Measurements from ENCODE around the gene PFKL. TPM values are rescaled to one million over a fixed set of nuclear protein-coding genes. Genes with fewer than 3 reads are reported as not detected.

The PFKL gene
- total RNA-seq, 1 experiment from 2014 or later: 90.2 TPM

GRCh38 chr21:44363278-44363677 lies 63.4 kb downstream of the PFKL start:
- no peak for TF ChIP-seq CTCF (IDR thresholded peaks at IDR 0.05; ENCODE audit: unreplicated experiment)
- POLR2A ChIA-PET: no interaction called here
- Mint-ChIP-seq H3K27ac (ENCODE audit: low read depth, unreplicated experiment) (no peak overlapping the region), H3K9me3 (ENCODE audit: unreplicated experiment) (no peaks in the 10 kb centered on the region), H3K36me3 (ENCODE audit: insufficient read depth, unreplicated experiment) (no peaks in the 10 kb centered on the region), H3K4me1 (ENCODE audit: insufficient read depth, unreplicated experiment) (no peaks in the 10 kb centered on the region), H3K27me3 (ENCODE audit: insufficient read depth, unreplicated experiment) (no peaks in the 10 kb centered on the region), H3K4me3 (ENCODE audit: unreplicated experiment) (no peak overlapping the region)
- CTCF ChIA-PET: no interaction called here
- intact Hi-C loops (cut with micrococcal nuclease): no loop called here
- no peak for DNase-seq (ENCODE audit: unreplicated experiment)
- BruUV-seq (replicated peaks): no TSS peak

GRCh38 chr21:44364151-44365053 lies 64.5 kb downstream of the PFKL start:
- Mint-ChIP-seq H3K27me3 (ENCODE audit: insufficient read depth, unreplicated experiment) (no peaks in the 10 kb centered on the region), H3K4me3 (ENCODE audit: unreplicated experiment) (no peak overlapping the region), H3K36me3 (ENCODE audit: insufficient read depth, unreplicated experiment) (no peaks in the 10 kb centered on the region), H3K27ac (ENCODE audit: low read depth, unreplicated experiment) (no peak overlapping the region), H3K4me1 (ENCODE audit: insufficient read depth, unreplicated experiment) (no peaks in the 10 kb centered on the region), H3K9me3 (ENCODE audit: unreplicated experiment) (no peaks in the 10 kb centered on the region)
- BruUV-seq (replicated peaks): no TSS peak
- ChIA-PET POLR2A (interaction anchor here (0.6 to 0.7 kb wide), 2 partner anchors 21 to 1619 kb away, joined by 3 to 4 read pairs; no protein-coding TSS in a partner anchor), CTCF (interaction anchor here (0.7 kb wide), 1 partner anchor 1439 kb away, joined by 3 read pairs; no protein-coding TSS in a partner anchor)
- no peak for TF ChIP-seq CTCF (IDR thresholded peaks at IDR 0.05; ENCODE audit: unreplicated experiment)
- no peak for DNase-seq (ENCODE audit: unreplicated experiment)
- intact Hi-C loops (cut with micrococcal nuclease): no loop called here

- no peak for TF ChIP-seq CTCF (IDR thresholded peaks at IDR 0.05; ENCODE audit: unreplicated experiment)
Observed at GRCh38 chr21:44365251-44365966, 65.6 kb downstream of the PFKL start.

GRCh38 chr21:44365967-44366585 lies 66.2 kb downstream of the PFKL start:
- POLR2A ChIA-PET: interaction anchor here (0.6 kb wide), 1 partner anchor 26 kb away, joined by 3 read pairs; no protein-coding TSS in a partner anchor
- no peaks in the 10 kb centered on the region for H3K4me1 Mint-ChIP-seq (ENCODE audit: insufficient read depth, unreplicated experiment)
- no peak for TF ChIP-seq CTCF (IDR thresholded peaks at IDR 0.05; ENCODE audit: unreplicated experiment)
- no peaks in the 10 kb centered on the region for H3K36me3 Mint-ChIP-seq (ENCODE audit: insufficient read depth, unreplicated experiment)
- intact Hi-C loops (cut with micrococcal nuclease): no loop called here
- DNase-seq (ENCODE audit: unreplicated experiment): no peak
- H3K9me3 Mint-ChIP-seq (ENCODE audit: unreplicated experiment): no peaks in the 10 kb centered on the region
- BruUV-seq (replicated peaks): no TSS peak
- H3K27ac Mint-ChIP-seq (ENCODE audit: low read depth, unreplicated experiment): no peak overlapping the region
- H3K4me3 Mint-ChIP-seq (ENCODE audit: unreplicated experiment): no peak overlapping the region
- H3K27me3 Mint-ChIP-seq (ENCODE audit: insufficient read depth, unreplicated experiment): no peaks in the 10 kb centered on the region
- CTCF ChIA-PET: interaction anchor here (0.7 kb wide), 1 partner anchor 21 kb away, joined by 3 read pairs; no protein-coding TSS in a partner anchor

More at GRCh38 chr21:44365251-44365966, 65.6 kb downstream of the PFKL start:
- Mint-ChIP-seq H3K36me3 (ENCODE audit: insufficient read depth, unreplicated experiment) (no peaks in the 10 kb centered on the region), H3K9me3 (ENCODE audit: unreplicated experiment) (no peaks in the 10 kb centered on the region), H3K27ac (ENCODE audit: low read depth, unreplicated experiment) (no peak overlapping the region), H3K4me1 (ENCODE audit: insufficient read depth, unreplicated experiment) (no peaks in the 10 kb centered on the region), H3K27me3 (ENCODE audit: insufficient read depth, unreplicated experiment) (no peaks in the 10 kb centered on the region), H3K4me3 (ENCODE audit: unreplicated experiment) (no peak overlapping the region)
- DNase-seq (ENCODE audit: unreplicated experiment): no peak
- ChIA-PET CTCF (interaction anchor here (0.7 kb wide), 1 partner anchor 20 kb away, joined by 3 read pairs; no protein-coding TSS in a partner anchor), POLR2A (no interaction called here)
- no TSS peak for BruUV-seq (replicated peaks)
- intact Hi-C loops (cut with micrococcal nuclease): no loop called here
